NB4 (cell line): ENCODE measurements around the gene PKIG.
"Not testable (repeated sequence)": the region's sequence is repeated elsewhere in the genome, so short reads cannot be mapped to it uniquely, and the experiment has no call there.

Source experiments
- CTCF ChIP-seq: IDR thresholded peaks from one replicate; pipeline ENCODE4 v1.5.1; 2012; ENCODE audit warnings: low read depth, low read length
- MYC ChIP-seq: IDR thresholded peaks from 2 replicates; pipeline ENCODE4 v1.6.1; 2011; ENCODE audit warnings: low read depth, low read length
- POLR2A ChIP-seq: IDR thresholded peaks from 2 replicates; pipeline ENCODE4 v1.6.1; 2011; ENCODE audit warnings: mild to moderate bottlenecking; ENCODE audit not compliant: insufficient read length; ENCODE audit errors: extremely low read depth
- TF ChIP-seq, protein P1 (sequence below): IDR thresholded peaks from 2 replicates; pipeline ENCODE4 v1.6.1; 2011; ENCODE audit warnings: low read depth, low read length

GRCh38 chr20:44654210-44654609 lies 71.8 kb downstream of the PKIG start:
- TF ChIP-seq MYC, CTCF, POLR2A: not testable (repeated sequence)
- TF ChIP-seq, protein P1, sequence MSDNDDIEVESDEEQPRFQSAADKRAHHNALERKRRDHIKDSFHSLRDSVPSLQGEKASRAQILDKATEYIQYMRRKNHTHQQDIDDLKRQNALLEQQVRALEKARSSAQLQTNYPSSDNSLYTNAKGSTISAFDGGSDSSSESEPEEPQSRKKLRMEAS = not testable (repeated sequence)
